GM19035 (cell line): ENCODE data around the gene RSPRY1.

Experiments used
- ATAC-seq: cut with Tn5 transposase; IDR thresholded peaks from one replicate; pipeline ENCODE4 v1.9.1; 2021; ENCODE audit not compliant: unreplicated experiment

Gene RSPRY1

GRCh38 chr16:57216968-57217367, 30.8 kb downstream of the RSPRY1 start:
- no peak for ATAC-seq

DNA sequence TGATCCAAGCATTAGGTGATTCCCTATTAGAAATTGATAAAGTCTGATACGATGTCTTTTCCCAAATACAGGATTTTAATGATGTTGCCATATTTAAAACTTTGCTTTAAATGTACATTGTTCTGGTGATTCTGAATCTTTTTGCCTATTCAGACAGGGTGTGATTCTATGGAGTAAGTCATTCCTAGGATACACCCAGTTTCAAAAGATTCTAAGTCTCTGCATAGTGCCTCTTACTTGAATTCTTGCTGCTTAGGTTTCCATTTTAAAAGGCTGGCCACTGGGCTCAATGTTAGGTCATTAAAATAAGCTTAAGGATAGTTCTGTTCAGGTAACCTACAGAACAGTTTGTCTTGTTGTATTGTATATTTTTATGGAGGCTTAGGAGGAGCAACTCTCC, 36.9 kb downstream of the RSPRY1 start:
- ATAC-seq: no peak

- ATAC-seq: no peak
These were observed 38.7 kb downstream of the RSPRY1 start for GRCh38 chr16:57224651-57225335.

DNA sequence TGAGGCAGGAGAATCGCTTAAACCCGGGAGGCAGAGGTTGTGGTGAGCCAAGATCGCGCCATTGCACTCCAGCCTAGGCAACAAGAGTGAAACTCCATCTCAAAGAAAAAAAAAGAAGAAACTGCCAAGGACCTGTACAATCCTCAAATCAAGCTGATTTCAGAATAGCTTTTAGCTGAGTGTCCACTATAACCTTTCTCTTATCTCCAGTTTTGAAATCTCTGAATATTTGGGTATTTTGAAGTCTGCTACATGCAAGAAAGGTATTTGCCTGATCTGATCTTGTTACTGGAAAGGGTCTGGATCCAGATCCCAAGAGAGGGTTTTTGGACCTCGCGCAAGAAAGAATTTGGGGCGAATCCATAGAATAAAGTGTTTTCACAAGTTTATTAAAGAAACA, 39.8 kb downstream of the RSPRY1 start:
- ATAC-seq: no peak

DNA sequence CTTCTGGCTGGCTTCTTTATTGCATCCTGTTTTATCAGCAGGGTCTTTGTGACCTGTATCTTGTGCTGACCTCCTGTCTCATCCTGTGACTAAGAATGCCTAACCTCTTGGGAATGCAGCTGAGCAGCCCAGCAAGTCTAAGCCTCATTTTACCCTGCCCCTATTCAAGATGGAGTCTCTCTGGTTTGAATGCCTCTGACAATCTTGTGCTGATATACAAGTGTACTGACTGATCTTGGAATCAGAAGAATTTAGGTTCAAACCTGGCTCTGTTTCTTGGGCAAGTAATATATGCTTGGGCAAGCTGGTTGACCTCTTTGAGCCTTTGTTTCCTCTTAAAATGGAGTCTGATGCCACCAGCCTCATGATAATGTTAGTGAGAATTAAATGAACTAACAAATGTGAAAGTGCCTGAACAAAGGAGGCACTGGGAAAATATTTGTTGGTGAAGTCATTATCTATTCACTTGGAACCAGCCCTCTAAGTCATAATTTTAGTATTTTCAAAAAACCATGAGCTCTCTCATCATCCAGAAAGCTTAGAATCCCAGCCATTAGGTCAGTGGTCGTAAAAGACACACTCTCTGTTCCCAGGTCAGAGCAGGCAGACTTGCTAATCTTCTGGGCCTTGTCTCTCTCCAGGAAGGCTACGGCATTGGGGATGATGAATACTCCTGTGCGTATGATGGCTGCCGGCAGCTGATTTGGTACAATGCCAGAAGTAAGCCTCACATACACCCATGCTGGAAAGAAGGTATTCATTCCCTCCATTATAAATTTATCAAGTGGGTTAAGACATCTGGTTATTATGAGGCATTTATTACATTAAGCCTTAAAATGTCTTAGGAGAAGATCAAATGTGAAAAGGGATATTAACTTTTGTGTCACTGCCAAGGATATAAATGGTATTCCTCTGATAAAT, 40.8 kb downstream of the RSPRY1 start:
- no peak for ATAC-seq

- ATAC-seq: no peak
These were observed 43.0 kb downstream of the RSPRY1 start for GRCh38 chr16:57229079-57229478.

DNA sequence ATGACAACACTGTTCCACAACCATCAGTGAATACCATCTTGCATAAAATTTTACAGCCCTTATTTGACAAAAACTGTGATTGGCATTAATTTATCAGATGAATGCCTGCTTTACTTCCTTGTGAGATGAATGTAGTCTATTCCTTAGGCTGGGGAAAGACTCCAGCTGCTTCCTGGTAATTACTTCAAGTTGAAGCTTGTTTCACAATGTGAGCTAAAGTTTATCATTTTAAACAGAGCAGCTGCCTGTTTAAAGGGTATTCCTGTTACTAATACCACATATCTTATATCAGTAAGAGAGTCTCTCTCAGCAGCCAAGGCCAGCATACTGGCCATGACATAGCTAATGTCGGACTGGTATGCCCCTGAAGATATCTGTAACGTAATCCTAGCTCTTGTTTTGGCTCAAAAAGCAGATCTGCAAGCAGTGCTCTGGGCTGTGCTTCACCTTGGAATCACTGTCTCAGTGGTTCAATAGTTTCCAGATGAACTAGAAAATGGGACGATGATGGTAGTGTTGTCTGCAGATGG, 45.8 kb downstream of the RSPRY1 start:
- no peak for ATAC-seq

- ATAC-seq: no peak
These were observed 48.0 kb downstream of the RSPRY1 start for GRCh38 chr16:57233944-57234706.

- ATAC-seq: no peak
These were observed 48.6 kb downstream of the RSPRY1 start for GRCh38 chr16:57234707-57235092.

DNA sequence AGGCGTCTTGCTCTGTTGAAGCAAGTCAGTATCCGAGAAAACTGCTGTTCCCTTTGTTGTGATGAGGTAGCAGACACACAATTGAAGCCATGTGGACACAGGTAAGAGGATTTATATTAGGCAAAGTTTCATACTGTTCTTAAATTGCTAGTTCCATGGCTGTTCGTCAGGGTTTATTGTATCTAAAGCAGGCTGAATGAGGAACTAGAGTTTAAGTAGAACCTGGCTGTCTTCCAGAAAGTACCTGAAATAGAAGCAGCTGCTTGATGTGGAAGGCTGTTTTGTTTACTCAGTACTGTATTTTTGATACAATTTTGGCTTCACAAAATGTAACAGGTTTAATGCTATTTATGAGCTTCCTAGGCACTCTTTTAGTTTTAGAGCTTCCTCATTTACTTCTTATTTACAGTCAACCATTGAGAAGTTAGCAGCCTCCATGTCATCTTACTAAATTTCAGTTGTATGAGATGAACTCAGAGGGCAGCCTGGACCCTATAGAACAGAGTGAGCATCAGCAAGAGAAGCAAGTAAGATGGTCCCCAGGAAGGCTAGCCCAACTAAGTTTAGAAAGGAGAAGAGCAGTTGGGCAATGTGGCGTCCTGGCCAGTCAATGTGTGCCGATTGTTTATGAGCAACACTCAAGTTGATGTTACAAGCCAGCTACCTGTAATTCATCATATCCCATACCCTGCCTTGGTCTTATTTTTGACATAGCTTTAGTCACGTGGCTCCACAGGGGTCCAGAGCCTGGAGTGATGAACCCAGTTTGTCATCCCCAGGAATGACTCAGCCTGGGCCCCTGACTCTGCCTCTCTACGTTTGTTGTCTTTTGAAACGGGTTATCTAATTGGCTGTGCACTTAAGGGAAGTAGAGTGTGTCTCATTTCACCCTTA, 49.2 kb downstream of the RSPRY1 start:
- ATAC-seq: no peak

- no peak for ATAC-seq
These were observed 49.9 kb downstream of the RSPRY1 start for GRCh38 chr16:57236022-57236350.

DNA sequence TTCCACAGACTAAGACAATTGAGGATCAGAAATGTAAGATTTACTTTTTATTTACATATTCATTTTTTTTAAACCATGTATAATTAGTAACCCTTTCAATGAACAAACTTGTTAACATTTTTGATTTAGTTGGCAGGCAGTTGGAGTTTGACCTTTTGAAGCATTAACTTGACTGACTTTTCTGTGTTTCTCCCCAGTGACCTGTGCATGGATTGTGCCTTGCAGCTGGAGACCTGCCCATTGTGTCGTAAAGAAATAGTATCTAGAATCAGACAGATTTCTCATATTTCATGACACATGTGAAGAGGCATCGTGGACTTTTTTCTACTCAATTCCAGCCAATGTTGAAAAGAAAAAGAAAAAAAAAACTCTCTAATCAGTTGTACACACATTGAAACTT, 52.6 kb downstream of the RSPRY1 start:
- ATAC-seq: no peak

GRCh38 chr16:57239107-57239506, 53.0 kb downstream of the RSPRY1 start:
- ATAC-seq: no peak

- ATAC-seq: no peak
These were observed 54.7 kb downstream of the RSPRY1 start for GRCh38 chr16:57240851-57241250.

GRCh38 chr16:57242650-57243049, 56.5 kb downstream of the RSPRY1 start:
- ATAC-seq: no peak

DNA sequence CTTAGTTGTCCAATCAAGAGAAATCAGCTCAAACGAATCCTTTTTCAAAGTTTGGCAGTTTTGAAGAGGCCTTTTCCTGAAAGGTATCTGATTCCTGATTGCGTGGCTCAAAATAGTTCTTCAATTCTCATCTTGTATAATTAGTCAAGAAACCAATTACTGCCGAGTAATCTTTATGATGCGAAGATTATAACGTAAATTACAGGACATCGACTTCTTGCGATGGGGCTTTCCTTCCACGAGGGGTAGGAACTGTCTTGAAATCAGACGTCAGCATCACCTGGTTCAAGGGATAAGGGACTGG, 58.3 kb downstream of the RSPRY1 start:
- peak; percentile 30 for ATAC-seq

- peak; percentile 95 for ATAC-seq
These were observed 58.8 kb downstream of the RSPRY1 start, which contains the start of gene ARL2BP for GRCh38 chr16:57244767-57245471. TSS of gene ARL2BP (plus strand) at chr16:57245259. CDS start at chr16:57245368, 109 bp downstream.

- ATAC-seq: peak; percentile 31
These were observed 59.5 kb downstream of the RSPRY1 start for GRCh38 chr16:57245472-57246113.

DNA sequence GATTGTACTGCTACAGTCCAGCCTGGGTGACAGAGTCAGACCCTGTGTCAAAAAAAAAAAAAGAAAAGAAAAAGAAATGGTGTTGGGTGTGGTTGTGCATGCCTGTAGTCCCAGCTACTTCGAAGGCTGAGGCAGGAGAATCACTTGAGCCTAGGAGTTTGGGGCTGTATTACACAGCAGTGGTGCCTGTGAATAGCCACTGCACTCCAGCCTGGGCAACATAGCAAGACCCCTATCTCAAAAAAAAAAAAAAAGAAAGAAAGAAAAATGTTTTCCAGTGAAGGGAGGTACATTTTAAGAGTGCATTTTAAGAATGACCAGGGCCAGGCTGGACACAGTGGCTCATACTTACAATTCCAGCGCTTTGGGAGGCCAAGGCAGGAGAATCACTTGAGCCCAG, 65.2 kb downstream of the RSPRY1 start:
- no peak for ATAC-seq
